Stimulated activated naive B cell treated with anti-CD40 and anti-IgM and Interleukin-4, amounts not matched to agents 10 μg/mL and 1 μg/mL and 100 μg/mL, for 72 hours (primary cell): ENCODE data around the gene ZAR1.

ENCODE experiments used
- ATAC-seq, 2 donors: fragments of 150-1000 bp; cut with Tn5 transposase; replicated peaks; 2 replicates each; pipeline ENCODE4 v1.10.0; 2021; ENCODE audit warnings: moderate library complexity in 1 of 2
- DNase-seq: peaks from one replicate; pipeline ENCODE4 v3.0.0; 2021
- H3K27ac Mint-ChIP-seq: one replicate; pipeline ENCODE4 v1.8.0; 2022; ENCODE audit warnings: mild to moderate bottlenecking, mixed read lengths
- H3K27me3 Mint-ChIP-seq, 2 donors: one replicate each; pipeline ENCODE4 v1.8.0; 2022; ENCODE audit warnings: mixed read lengths in 2 of 2
- H3K36me3 Mint-ChIP-seq, 2 donors: one replicate each; pipeline ENCODE4 v1.8.0; 2022; ENCODE audit warnings: mixed read lengths in 2 of 2, mild to moderate bottlenecking in 1 of 2
- H3K4me1 Mint-ChIP-seq, 2 donors: one replicate each; pipeline ENCODE4 v1.8.0; 2022; ENCODE audit warnings: mixed read lengths in 2 of 2, mild to moderate bottlenecking in 1 of 2
- H3K4me3 Mint-ChIP-seq, 2 donors: one replicate each; pipeline ENCODE4 v1.8.0; 2022; ENCODE audit warnings: mild to moderate bottlenecking in 2 of 2, mixed read lengths in 2 of 2, moderate library complexity in 1 of 2
- H3K9me3 Mint-ChIP-seq, 2 donors: one replicate each; pipeline ENCODE4 v1.8.0; 2022; ENCODE audit warnings: mixed read lengths in 2 of 2, mild to moderate bottlenecking in 1 of 2

Gene ZAR1

DNA sequence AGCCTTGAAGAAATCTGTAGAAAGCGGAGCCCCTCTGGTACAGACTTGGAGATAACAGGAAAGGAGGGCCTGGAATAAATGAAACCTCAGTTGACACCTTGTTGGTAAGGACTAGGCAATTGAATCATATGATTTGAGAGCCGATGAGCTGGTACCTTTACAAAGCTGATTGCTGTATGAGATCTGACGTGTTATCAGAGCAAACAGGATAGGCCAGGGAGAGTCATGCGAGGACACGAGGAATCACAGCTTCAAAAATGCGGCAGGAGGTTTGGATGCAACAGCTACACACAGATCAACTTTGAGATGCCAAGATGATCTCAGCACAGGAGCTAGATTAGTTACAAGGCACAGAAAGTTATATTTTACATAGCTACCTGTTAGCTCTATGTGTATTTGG, 14.3 kb upstream of the ZAR1 start:
- Mint-ChIP-seq H3K27me3 (peaks cover 5 to 8% of the 10 kb centered on the region in 2 donors), H3K27ac (no peak overlapping the region), H3K9me3 (no peaks in the 10 kb centered on the region), H3K36me3 (no peaks in the 10 kb centered on the region), H3K4me1 (no peaks in the 10 kb centered on the region), H3K4me3 (no peak overlapping the region)
- ATAC-seq (no peak), DNase-seq (no peak)

DNA sequence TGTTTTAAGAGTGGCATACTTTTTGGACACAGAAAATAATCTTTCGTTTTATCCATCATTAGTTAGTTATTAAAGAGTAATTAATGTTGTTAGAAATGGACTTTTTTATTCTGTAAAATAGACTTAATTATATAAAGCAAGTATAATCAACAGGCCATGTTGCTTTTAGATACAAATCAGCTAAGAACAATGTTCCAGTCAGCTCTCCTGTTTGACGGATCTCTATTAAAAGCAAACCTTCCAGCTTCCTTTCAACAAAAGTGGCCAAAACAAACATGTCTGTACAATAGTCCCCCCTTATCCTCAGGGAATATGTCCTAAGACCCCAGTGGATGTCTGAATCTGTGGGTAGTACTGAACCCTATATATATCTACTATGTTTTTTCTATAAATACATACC, 11.8 kb upstream of the ZAR1 start:
- ATAC-seq = no peak
- Mint-ChIP-seq H3K4me1 (no peaks in the 10 kb centered on the region), H3K9me3 (no peaks in the 10 kb centered on the region), H3K27me3 (peaks cover 23 to 26% of the 10 kb centered on the region in 2 donors), H3K36me3 (no peaks in the 10 kb centered on the region), H3K4me3 (no peak overlapping the region), H3K27ac (no peak overlapping the region)
- no peak for DNase-seq

DNA sequence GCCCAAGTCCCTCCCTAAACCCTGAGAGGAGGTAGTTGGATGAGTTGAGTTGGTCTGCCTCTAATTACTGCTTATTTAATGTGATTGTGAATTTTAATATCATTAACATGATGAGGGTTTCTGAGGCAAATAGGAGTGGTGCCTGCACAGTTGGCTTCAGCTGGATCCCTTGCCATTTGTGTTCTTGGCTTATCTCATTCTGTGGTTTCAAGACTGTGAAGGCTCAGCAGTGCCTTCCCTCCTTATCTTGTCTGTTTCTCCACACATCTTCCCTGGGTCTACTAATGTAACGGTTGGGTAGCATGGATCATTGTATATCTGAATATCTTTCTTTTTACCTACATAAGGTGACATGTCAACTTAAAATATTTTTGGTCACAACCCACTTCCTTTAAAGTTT, 8.5 kb upstream of the ZAR1 start:
- Mint-ChIP-seq H3K4me3 (no peak overlapping the region), H3K27ac (no peak overlapping the region), H3K4me1 (peaks cover 9 to 15% of the 10 kb centered on the region in 2 donors), H3K27me3 (peaks cover 38 to 42% of the 10 kb centered on the region in 2 donors), H3K9me3 (peaks cover 0 to 3% of the 10 kb centered on the region in 2 donors), H3K36me3 (no peaks in the 10 kb centered on the region)
- DNase-seq (no peak), ATAC-seq (no peak)

DNA sequence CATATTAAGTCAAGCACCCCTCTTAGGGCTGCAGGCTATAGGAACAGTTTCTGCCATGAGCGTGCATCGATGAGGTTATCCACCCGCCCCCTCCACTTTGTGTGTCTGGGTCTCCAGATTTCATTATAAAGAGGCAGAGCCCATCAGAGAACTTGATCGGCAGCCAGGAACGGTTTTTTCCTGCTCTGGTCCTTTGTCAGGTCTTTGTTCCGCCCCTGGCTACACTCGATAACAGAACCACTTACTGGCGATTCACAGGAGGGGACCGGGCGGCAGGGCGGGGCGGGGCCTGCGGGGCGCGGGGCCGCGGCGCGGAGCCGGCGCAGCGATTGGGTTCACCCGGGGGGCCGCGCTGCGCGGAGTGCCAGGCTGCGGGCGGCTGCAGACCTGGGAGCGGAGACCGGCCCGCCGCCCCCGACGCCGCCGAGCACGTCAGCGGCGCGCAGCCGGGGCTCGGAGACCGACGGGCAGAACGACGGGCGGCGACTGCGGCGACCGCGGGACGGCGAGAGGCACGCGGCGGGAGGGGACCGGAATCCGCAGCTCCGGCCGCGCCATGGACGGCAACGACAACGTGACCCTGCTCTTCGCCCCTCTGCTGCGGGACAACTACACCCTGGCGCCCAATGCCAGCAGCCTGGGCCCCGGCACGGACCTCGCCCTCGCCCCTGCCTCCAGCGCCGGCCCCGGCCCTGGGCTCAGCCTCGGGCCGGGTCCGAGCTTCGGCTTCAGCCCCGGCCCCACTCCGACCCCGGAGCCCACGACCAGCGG, 6.9 kb upstream of the ZAR1 start, which contains the start of gene SLC10A4:
TSS of gene SLC10A4 (plus strand) at position 338 of the 771 bp plus-strand sequence. CDS start at position 557, 219 bp downstream.
- DNase-seq = no peak
- Mint-ChIP-seq H3K27me3 (peaks cover 46 to 52% of the 10 kb centered on the region in 2 donors), H3K4me3 (peak within 1 kb of the TSS; percentile 66 to 74)

DNA sequence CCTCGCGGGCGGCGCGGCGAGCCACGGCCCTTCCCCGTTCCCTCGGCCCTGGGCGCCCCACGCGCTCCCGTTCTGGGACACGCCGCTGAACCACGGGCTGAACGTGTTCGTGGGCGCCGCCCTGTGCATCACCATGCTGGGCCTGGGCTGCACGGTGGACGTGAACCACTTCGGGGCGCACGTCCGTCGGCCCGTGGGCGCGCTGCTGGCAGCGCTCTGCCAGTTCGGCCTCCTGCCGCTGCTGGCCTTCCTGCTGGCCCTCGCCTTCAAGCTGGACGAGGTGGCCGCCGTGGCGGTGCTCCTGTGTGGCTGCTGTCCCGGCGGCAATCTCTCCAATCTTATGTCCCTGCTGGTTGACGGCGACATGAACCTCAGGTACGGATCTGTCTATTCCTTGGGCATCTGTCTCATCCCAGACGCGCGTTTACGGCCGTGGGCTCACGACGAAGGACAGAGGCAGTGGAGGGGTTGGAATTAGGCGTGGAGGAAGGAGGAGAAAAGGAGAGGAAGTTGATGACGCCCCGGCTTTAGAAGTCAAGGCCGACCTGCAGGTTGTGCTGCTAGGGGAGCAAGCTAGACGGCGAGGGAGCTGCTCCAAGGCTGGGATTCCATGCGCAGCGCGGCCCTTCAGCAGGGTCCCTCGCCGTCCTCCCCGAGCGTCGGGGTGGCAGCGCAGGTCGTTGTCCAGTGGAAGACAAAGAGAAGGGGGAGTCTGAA, 6.1 kb upstream of the ZAR1 start:
- DNase-seq = no peak
- peaks cover 0 to 3% of the 10 kb centered on the region in 2 donors for H3K36me3 Mint-ChIP-seq
- peaks cover 54 to 57% of the 10 kb centered on the region in 2 donors for H3K27me3 Mint-ChIP-seq
- no peak for ATAC-seq
- peak overlapping the region; percentile 66 to 74 for H3K4me3 Mint-ChIP-seq
- H3K4me1 Mint-ChIP-seq = peaks cover 9 to 15% of the 10 kb centered on the region in 2 donors
- peak overlapping the region; percentile 63 for H3K27ac Mint-ChIP-seq
- peaks cover 0 to 3% of the 10 kb centered on the region in 2 donors for H3K9me3 Mint-ChIP-seq

More for the DNA sequence above, 6.9 kb upstream of the ZAR1 start, which contains the start of gene SLC10A4:
- ATAC-seq = peak; percentile 25 to 36
- peak within 1 kb of the TSS; percentile 63 for H3K27ac Mint-ChIP-seq
- H3K36me3 Mint-ChIP-seq = peaks cover 0 to 3% of the 10 kb centered on the region in 2 donors
- H3K9me3 Mint-ChIP-seq = peaks cover 0 to 3% of the 10 kb centered on the region in 2 donors
- H3K4me1 Mint-ChIP-seq = peaks cover 9 to 15% of the 10 kb centered on the region in 2 donors

DNA sequence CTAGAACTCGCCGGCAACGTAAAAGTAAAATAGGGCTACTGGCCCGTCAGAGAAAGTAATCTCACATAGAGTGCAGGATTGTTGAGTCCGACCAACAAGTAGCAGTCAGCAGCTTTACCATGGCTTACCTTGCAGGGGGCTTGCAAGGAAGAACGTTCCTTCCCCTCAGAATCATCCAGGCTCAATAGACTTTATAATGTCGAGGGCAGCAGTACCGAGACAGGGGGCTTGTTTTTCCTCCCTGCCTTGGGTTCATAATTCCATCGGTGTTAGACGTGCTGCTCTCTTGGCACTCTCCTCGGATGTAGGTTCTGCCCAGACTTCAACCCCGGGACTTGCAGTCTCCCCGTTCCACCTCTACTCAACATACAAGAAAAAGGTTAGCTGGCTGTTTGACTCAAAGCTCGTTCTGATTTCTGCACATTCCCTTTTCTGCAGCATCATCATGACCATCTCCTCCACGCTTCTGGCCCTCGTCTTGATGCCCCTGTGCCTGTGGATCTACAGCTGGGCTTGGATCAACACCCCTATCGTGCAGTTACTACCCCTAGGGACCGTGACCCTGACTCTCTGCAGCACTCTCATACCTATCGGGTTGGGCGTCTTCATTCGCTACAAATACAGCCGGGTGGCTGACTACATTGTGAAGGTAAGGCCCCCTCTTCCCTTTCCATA, 5.4 kb upstream of the ZAR1 start:
- Mint-ChIP-seq H3K27ac (no peak overlapping the region), H3K4me1 (peaks cover 9 to 16% of the 10 kb centered on the region in 2 donors), H3K4me3 (peak overlapping the region; percentile 66 to 74), H3K27me3 (peaks cover 55 to 60% of the 10 kb centered on the region in 2 donors), H3K36me3 (peaks cover 0 to 3% of the 10 kb centered on the region in 2 donors), H3K9me3 (peaks cover 0 to 3% of the 10 kb centered on the region in 2 donors)
- ATAC-seq (no peak), DNase-seq (no peak)

DNA sequence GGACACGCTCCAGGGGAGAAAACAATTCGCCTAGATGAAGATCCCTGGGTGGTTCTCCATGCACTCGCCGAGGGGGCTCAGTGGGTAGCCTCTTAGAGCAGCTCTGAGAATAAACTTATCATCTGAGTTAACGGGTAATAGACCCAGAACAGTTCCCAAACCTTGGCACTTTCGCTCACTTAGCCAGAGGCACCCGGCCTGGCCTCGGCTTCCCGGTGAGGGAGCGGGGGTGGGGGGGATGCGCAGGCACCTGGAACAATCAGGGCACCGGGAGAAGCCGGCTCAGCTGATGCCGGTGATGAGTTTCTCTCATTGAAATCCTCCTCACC, 405 bp upstream of the ZAR1 start:
- no peak for DNase-seq
- no peak for ATAC-seq
- Mint-ChIP-seq H3K27me3 (peaks cover 30 to 33% of the 10 kb centered on the region in 2 donors), H3K9me3 (no peaks in the 10 kb centered on the region), H3K27ac (peak overlapping the region; percentile 68), H3K36me3 (peaks cover 0 to 3% of the 10 kb centered on the region in 2 donors), H3K4me3 (peak overlapping the region; percentile 76 to 80), H3K4me1 (peaks cover 5 to 8% of the 10 kb centered on the region in 2 donors)

DNA sequence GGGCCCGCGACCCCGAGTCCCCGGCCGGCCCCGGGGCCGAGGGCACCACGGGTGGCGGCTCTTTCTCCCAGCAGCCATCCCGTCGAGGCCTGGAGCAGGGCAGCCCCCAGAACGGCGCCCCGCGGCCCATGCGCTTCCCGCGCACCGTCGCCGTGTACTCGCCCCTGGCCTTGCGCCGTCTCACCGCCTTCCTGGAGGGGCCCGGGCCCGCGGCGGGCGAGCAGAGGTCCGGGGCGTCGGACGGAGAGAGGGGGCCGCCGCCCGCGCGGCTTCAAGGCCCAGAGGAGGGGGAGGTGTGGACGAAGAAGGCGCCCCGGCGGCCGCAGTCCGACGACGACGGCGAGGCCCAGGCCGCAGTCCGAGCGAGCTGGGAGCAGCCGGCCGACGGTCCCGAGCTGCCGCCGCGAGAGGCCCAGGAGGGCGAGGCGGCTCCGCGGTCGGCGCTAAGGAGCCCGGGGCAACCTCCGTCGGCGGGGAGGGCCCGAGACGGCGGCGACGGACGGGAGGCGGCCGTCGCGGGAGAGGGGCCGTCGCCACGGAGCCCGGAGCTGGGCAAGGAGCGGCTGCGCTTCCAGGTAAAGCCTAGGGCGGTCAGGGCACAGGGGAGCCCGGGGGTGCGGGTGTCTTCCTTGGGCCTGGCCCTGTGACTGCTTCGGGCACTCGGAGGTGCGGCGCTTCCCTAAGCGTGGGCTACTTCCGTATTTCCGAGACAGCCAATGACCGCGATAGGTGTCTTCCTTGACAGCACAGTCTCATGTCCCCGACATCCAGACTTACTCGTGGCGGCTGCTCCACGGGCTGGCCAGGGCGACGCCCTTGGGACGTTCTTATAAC, 845 bp downstream of the ZAR1 start:
- H3K27me3 Mint-ChIP-seq = peaks cover 24 to 28% of the 10 kb centered on the region in 2 donors
- peaks cover 2 to 4% of the 10 kb centered on the region in 2 donors for H3K4me1 Mint-ChIP-seq
- H3K9me3 Mint-ChIP-seq = no peaks in the 10 kb centered on the region
- ATAC-seq = peak in 1 of 2 donors; percentile 27
- DNase-seq = no peak
- no peak overlapping the region for H3K27ac Mint-ChIP-seq
- peaks cover 3 to 5% of the 10 kb centered on the region in 2 donors for H3K36me3 Mint-ChIP-seq
- H3K4me3 Mint-ChIP-seq = peak overlapping the region in 1 of 2 donors; percentile 11

DNA sequence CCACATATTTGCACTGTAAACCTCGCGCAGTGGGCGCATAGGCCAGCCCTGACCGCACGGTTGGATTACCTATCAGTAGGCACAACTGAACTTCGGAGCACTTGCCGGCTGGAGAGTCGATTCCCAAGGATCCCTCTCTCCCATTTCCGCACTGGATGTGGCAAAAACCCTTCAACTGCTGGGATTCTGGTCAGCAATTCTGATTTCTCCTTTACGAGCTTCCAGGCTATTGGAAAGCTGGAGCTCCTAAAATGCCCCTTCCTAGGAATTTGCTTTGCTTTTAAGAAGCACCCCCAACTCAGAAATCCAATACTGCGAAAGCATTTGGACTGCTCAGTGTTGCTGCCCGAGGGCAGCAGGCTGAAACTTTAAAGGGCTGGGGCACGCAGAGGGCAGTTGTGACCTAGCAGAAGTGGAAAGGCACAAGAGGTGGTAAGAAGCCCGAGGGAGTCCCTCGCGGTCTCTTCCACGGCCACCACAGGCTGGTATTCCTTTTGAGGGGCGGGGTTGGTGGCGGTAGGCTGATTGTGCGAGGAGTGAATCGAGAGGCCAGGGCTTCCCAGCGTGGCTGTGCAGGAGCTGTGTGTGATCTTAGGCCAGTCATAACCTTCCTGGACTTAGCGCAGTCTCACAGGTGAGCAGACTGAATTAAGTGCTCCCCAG, 1.6 kb downstream of the ZAR1 start:
- Mint-ChIP-seq H3K4me1 (peaks cover 2 to 4% of the 10 kb centered on the region in 2 donors), H3K36me3 (peaks cover 3 to 11% of the 10 kb centered on the region in 2 donors), H3K27ac (no peak overlapping the region), H3K9me3 (no peaks in the 10 kb centered on the region), H3K4me3 (peak overlapping the region in 1 of 2 donors; percentile 11), H3K27me3 (peaks cover 24 to 28% of the 10 kb centered on the region in 2 donors)
- DNase-seq = no peak
- no peak for ATAC-seq

DNA sequence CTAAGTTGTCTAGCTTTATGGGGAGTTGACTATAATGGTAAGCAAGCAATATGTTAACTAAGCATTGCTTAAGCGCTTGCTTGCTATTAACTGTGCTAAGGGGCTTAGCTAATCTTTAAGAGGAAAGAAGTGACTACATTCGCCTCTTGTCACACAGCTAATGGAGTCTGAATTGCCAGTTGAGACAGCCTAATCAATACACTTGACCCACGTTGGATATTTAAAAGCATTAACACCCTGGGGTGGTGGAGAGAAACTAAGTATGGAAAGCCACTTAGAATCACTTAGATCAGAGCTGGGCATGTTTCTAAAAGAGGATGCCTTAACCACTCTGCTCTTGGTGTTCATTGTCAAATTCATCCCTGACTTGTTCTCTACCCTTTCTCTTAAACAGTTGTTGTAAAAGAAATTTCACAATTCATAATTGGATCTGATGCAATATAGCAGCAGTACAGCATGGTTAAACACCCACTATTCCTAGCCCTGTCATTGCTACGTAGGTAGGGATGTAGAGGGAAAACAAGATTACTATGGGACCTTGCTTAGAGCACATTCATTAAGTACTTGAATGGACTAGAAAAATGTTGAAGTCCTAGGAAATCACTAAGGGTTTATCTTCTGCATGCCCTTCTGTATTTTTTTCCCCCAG, 3.5 kb downstream of the ZAR1 start:
- ATAC-seq (no peak), DNase-seq (no peak)
- Mint-ChIP-seq H3K36me3 (peaks cover under 1 to 15% of the 10 kb centered on the region in 2 donors), H3K4me3 (no peak overlapping the region), H3K4me1 (peaks cover 2 to 4% of the 10 kb centered on the region in 2 donors), H3K27me3 (peaks cover 11 to 15% of the 10 kb centered on the region in 2 donors), H3K9me3 (no peaks in the 10 kb centered on the region), H3K27ac (no peak overlapping the region)

DNA sequence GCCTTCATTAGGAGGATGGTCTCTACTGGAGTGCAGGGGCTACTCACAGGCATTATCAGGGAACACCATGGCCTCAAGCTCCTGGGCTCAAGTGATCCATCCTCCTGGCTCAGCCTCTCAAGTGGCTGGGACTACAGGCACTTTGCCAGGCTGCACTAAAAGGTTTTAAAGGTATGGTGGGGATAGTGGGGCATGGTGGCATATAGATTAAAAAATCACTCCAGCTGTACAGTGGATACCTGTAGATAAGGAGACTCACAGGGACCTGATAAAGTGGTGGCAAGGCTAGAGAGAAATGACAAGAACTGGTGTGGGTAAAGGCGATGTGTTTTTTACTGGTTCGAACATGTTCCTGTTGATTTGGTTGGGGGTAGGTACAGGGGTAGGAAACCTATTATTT, 5.9 kb downstream of the ZAR1 start:
- Mint-ChIP-seq H3K36me3 (peaks cover 11 to 29% of the 10 kb centered on the region in 2 donors), H3K4me3 (no peak overlapping the region), H3K27ac (peak overlapping the region; percentile 6), H3K9me3 (no peaks in the 10 kb centered on the region), H3K27me3 (peaks cover 0 to 7% of the 10 kb centered on the region in 2 donors), H3K4me1 (no peaks in the 10 kb centered on the region)
- DNase-seq = no peak
- ATAC-seq = no peak

DNA sequence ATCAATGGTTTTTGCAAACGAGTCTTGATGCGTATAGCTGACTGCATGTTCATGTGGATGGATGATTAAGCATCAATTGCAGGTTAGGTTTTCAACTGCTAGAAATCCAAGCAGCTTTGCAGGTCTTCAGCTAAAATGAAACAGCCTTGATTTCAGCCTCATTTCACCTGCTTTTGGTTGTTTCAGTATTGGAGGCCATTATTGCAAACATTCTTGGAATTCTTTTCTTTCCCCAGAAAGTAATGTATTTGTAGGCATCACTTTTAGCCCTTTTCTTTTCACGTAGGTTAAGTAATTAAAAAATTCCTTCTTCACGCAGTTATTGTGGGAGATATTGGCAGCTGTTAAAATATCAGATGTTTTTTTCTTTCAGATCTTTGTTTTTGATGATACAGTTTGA, 8.8 kb downstream of the ZAR1 start:
- ATAC-seq = no peak
- H3K27me3 Mint-ChIP-seq = no peaks in the 10 kb centered on the region
- no peak overlapping the region for H3K27ac Mint-ChIP-seq
- no peak for DNase-seq
- no peak overlapping the region for H3K4me3 Mint-ChIP-seq
- no peaks in the 10 kb centered on the region for H3K4me1 Mint-ChIP-seq
- H3K9me3 Mint-ChIP-seq = no peaks in the 10 kb centered on the region
- H3K36me3 Mint-ChIP-seq = peaks cover 14 to 35% of the 10 kb centered on the region in 2 donors
